ENCODE measurements around the gene MAML2. TPM values are rescaled to one million over a fixed set of nuclear protein-coding genes. Genes with fewer than 3 reads are reported as not detected.

The MAML2 gene
- total RNA-seq, 2 experiments from 2014 or later: 0.15 to 1.0 TPM

DNA sequence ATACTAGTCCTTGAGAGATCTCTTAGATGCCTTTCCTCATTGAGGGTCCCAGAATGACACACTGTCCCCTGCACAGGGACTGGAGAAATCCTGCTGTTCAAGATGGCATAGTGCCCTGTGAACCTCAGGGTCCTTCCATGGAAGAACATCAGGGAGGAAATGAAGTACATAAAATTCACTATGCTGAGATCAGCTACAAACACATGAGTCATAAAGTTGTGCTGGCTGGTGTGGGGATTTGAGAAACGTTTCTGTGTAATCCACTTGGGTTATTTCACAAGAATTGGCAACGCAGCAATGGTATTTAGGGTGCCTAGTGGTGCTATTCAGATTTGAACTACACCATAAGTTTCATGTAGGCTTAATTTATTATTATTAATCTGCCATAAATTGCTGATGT lies 174.4 kb downstream of the MAML2 start:
- H3K4me2 ChIP-seq (ENCODE audit: low read length): no peak overlapping the region
- no peaks in the 10 kb centered on the region for H3K9me3 ChIP-seq (ENCODE audit: low read length)
- no peak overlapping the region for H3K4me3 ChIP-seq (ENCODE audit: low read depth, low read length, poor library complexity, severe bottlenecking)
- no TSS peak for BruUV-seq (replicated peaks)
- intact Hi-C loops (cut with micrococcal nuclease; ENCODE audit: unreplicated experiment): no loop called here
- CTCF ChIA-PET (ENCODE audit: unreplicated experiment): interaction anchor here (0.5 kb wide), 1 partner anchor 96 kb away, joined by 3 read pairs; no protein-coding TSS in a partner anchor
- H4K20me1 ChIP-seq (ENCODE audit: insufficient read depth, low read length): no peaks in the 10 kb centered on the region
- DNase-seq (ENCODE audit: low spot score): no peak
- POLR2A ChIA-PET: no interaction called here
- H3K4me1 ChIP-seq (ENCODE audit: insufficient read depth, low read length, poor library complexity, severe bottlenecking): no peaks in the 10 kb centered on the region
- no peaks in the 10 kb centered on the region for H3K9me2 ChIP-seq (ENCODE audit: insufficient read depth, low read length)
- H3K36me3 ChIP-seq (ENCODE audit: insufficient read depth, low read length): no peaks in the 10 kb centered on the region
- TF ChIP-seq, protein P1, sequence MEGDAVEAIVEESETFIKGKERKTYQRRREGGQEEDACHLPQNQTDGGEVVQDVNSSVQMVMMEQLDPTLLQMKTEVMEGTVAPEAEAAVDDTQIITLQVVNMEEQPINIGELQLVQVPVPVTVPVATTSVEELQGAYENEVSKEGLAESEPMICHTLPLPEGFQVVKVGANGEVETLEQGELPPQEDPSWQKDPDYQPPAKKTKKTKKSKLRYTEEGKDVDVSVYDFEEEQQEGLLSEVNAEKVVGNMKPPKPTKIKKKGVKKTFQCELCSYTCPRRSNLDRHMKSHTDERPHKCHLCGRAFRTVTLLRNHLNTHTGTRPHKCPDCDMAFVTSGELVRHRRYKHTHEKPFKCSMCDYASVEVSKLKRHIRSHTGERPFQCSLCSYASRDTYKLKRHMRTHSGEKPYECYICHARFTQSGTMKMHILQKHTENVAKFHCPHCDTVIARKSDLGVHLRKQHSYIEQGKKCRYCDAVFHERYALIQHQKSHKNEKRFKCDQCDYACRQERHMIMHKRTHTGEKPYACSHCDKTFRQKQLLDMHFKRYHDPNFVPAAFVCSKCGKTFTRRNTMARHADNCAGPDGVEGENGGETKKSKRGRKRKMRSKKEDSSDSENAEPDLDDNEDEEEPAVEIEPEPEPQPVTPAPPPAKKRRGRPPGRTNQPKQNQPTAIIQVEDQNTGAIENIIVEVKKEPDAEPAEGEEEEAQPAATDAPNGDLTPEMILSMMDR (conservative IDR thresholded peaks at IDR 0.05; ENCODE audit: low read length): no peak
- TF ChIP-seq EZH2phosphoT487 (IDR thresholded peaks at IDR 0.05; ENCODE audit: borderline replicate concordance, low read depth, low read length): no peak
- no peaks in the 10 kb centered on the region for H3K79me2 ChIP-seq (ENCODE audit: insufficient read depth, low read depth, low read length)
- H3K27ac ChIP-seq (ENCODE audit: low read depth, low read length, poor library complexity, severe bottlenecking): no peak overlapping the region
- no peak overlapping the region for H2AFZ ChIP-seq (ENCODE audit: low read length)

DNA sequence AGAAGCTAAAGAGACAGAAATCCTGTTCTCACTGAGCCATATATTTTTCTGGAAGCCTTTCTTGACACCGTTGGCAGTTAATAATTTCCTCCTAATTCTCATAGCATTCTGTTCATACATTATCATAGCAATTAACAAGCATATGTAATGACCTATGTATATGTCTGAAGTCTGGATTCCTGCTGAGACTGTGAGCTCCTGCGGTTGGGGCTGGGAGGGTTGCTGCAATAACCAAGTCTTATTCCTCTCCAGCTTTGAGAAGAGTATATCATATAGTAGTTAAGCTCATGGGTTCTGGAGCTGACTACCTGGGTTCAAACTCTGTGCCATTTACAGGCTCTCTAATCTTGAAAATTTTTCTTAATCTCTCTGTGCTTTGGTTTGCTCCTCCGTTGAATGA lies 175.2 kb downstream of the MAML2 start:
- no peak overlapping the region for H3K4me2 ChIP-seq (ENCODE audit: low read length)
- no peak for TF ChIP-seq EZH2phosphoT487 (IDR thresholded peaks at IDR 0.05; ENCODE audit: borderline replicate concordance, low read depth, low read length)
- TF ChIP-seq, protein P1 (conservative IDR thresholded peaks at IDR 0.05; ENCODE audit: low read length): no peak
- H3K36me3 ChIP-seq (ENCODE audit: insufficient read depth, low read length): no peaks in the 10 kb centered on the region
- no peak overlapping the region for H2AFZ ChIP-seq (ENCODE audit: low read length)
- CTCF ChIA-PET (ENCODE audit: unreplicated experiment): no interaction called here
- no TSS peak for BruUV-seq (replicated peaks)
- no peaks in the 10 kb centered on the region for H3K9me3 ChIP-seq (ENCODE audit: low read length)
- intact Hi-C loops (cut with micrococcal nuclease; ENCODE audit: unreplicated experiment): no loop called here
- no peaks in the 10 kb centered on the region for H3K79me2 ChIP-seq (ENCODE audit: insufficient read depth, low read depth, low read length)
- no peaks in the 10 kb centered on the region for H3K9me2 ChIP-seq (ENCODE audit: insufficient read depth, low read length)
- H3K27ac ChIP-seq (ENCODE audit: low read depth, low read length, poor library complexity, severe bottlenecking): no peak overlapping the region
- DNase-seq (ENCODE audit: low spot score): no peak
- H4K20me1 ChIP-seq (ENCODE audit: insufficient read depth, low read length): no peaks in the 10 kb centered on the region
- H3K4me1 ChIP-seq (ENCODE audit: insufficient read depth, low read length, poor library complexity, severe bottlenecking): no peaks in the 10 kb centered on the region
- H3K4me3 ChIP-seq (ENCODE audit: low read depth, low read length, poor library complexity, severe bottlenecking): no peak overlapping the region
- POLR2A ChIA-PET: no interaction called here

DNA sequence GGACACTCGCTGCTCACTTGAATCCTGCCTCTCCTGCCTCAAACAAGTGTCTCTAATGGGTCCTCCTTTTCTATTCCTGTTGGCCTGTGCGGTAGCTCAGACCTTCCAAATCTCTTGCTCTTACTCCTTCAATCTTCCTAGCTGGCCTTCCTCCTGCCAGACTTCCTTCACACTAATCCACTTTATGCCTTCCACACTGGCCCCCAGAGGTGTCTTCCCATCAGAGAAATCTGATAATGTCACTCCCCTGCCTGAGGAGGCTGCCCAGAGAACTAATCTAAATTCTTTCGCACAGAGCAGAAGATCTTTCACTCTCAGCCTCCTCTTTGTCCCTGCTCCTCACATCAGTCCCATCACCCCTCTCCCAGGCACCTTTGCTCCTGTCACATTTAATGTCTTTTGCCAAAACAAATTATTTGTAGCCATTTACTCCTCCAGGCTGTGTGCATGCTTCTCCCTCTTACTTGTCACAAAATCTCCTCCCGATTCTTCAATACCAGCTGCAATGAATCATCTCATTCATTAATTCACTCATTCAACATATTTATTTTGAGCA lies 175.7 kb downstream of the MAML2 start:
- H3K4me3 ChIP-seq (ENCODE audit: low read depth, low read length, poor library complexity, severe bottlenecking): no peak overlapping the region
- no peak overlapping the region for H2AFZ ChIP-seq (ENCODE audit: low read length)
- intact Hi-C loops (cut with micrococcal nuclease; ENCODE audit: unreplicated experiment): no loop called here
- no peak overlapping the region for H3K4me2 ChIP-seq (ENCODE audit: low read length)
- TF ChIP-seq, protein P1 (conservative IDR thresholded peaks at IDR 0.05; ENCODE audit: low read length): no peak
- no peak for TF ChIP-seq EZH2phosphoT487 (IDR thresholded peaks at IDR 0.05; ENCODE audit: borderline replicate concordance, low read depth, low read length)
- H3K9me2 ChIP-seq (ENCODE audit: insufficient read depth, low read length): no peaks in the 10 kb centered on the region
- H3K79me2 ChIP-seq (ENCODE audit: insufficient read depth, low read depth, low read length): no peaks in the 10 kb centered on the region
- no peaks in the 10 kb centered on the region for H3K4me1 ChIP-seq (ENCODE audit: insufficient read depth, low read length, poor library complexity, severe bottlenecking)
- no TSS peak for BruUV-seq (replicated peaks)
- no peak for DNase-seq (ENCODE audit: low spot score)
- ChIA-PET CTCF (ENCODE audit: unreplicated experiment) (no interaction called here), POLR2A (no interaction called here)
- H3K9me3 ChIP-seq (ENCODE audit: low read length): no peaks in the 10 kb centered on the region
- no peaks in the 10 kb centered on the region for H3K36me3 ChIP-seq (ENCODE audit: insufficient read depth, low read length)
- no peak overlapping the region for H3K27ac ChIP-seq (ENCODE audit: low read depth, low read length, poor library complexity, severe bottlenecking)
- H4K20me1 ChIP-seq (ENCODE audit: insufficient read depth, low read length): no peaks in the 10 kb centered on the region
